ENCODE measurements around the gene TP53BP1. TPM values are rescaled to one million over a fixed set of nuclear protein-coding genes. Genes with fewer than 3 reads are reported as not detected.

Gene TP53BP1
- polyA plus RNA-seq, 3 donors, result 1.8 to 6.7 (median 3.1) TPM

DNA sequence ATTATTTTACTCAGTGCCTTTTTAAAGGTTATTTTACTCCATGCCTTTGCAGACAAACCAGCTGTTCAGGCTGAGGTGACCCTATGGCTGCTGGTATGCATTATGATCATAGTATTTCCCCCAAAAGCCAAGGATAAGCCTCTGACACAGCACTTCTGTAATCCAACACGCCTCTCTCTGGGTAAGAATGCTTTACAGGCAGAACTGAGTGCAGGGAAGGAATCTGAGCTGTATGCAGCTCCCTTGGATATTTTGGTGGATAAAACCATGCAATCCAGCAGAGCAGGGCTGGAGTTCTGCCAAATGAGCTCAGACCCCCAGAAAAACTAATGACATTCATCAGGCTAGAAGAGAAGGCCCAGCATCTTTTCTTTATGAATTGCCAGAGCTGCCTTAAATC, 12.8 kb upstream of the TP53BP1 start:
- Histone ChIP-seq H4K20me1 (ENCODE audit: insufficient read depth, low read length) (no peaks in the 10 kb centered on the region), H3K4me2 (replicated peaks; ENCODE audit: extremely low read depth, low read length, poor library complexity, severe bottlenecking) (no peak overlapping the region), H3K79me2 (ENCODE audit: insufficient read depth, low read length) (no peaks in the 10 kb centered on the region), H3K36me3 (replicated peaks in 1 of 2; ENCODE audit: control insufficient read depth in 1 of 2, insufficient read depth in 2 of 2, low read length in 2 of 2) (no peaks in the 10 kb centered on the region), H3K9ac (ENCODE audit: insufficient read depth, low read length, poor library complexity, severe bottlenecking) (no peak overlapping the region), H3K27ac (ENCODE audit: low read depth in 1 of 2, low read length in 2 of 2) (no peak overlapping the region), H3K9me3 (replicated peaks in 1 of 2; ENCODE audit: control insufficient read depth in 1 of 2, insufficient read depth in 1 of 2, low read length in 2 of 2) (peaks cover 0 to 3% of the 10 kb centered on the region in 2 donors), H3K27me3 (ENCODE audit: control insufficient read depth in 2 of 2, insufficient read depth in 2 of 2, low read length in 2 of 2) (no peaks in the 10 kb centered on the region), H2AFZ (ENCODE audit: insufficient read depth, low read depth, low read length, poor library complexity, severe bottlenecking) (no peak overlapping the region), H3K4me3 (replicated peaks in 1 of 3; ENCODE audit: low read depth in 2 of 3, low read length in 3 of 3) (no peak overlapping the region), H3K4me1 (ENCODE audit: control insufficient read depth in 1 of 2, insufficient read depth in 2 of 2, low read length in 2 of 2) (peaks cover 4 to 5% of the 10 kb centered on the region in 2 donors)
- Mint-ChIP-seq H3K27ac (no peak overlapping the region), H3K4me1 (peaks cover 10% of the 10 kb centered on the region), H3K9me3 (peaks cover 0 to 5% (median 0%) of the 10 kb centered on the region in 7 donors), H3K4me3 (no peak overlapping the region), H3K36me3 (no peaks in the 10 kb centered on the region), H3K27me3 (ENCODE audit: low read depth in 3 of 3) (peaks cover 0 to 2% (median 0%) of the 10 kb centered on the region in 3 donors)
- WGBS (ENCODE audit: insufficient coverage), result no CpG with 5 or more reads among the region's 1 CpG
- DNase-seq, result no peak
- TF ChIP-seq, protein P1, sequence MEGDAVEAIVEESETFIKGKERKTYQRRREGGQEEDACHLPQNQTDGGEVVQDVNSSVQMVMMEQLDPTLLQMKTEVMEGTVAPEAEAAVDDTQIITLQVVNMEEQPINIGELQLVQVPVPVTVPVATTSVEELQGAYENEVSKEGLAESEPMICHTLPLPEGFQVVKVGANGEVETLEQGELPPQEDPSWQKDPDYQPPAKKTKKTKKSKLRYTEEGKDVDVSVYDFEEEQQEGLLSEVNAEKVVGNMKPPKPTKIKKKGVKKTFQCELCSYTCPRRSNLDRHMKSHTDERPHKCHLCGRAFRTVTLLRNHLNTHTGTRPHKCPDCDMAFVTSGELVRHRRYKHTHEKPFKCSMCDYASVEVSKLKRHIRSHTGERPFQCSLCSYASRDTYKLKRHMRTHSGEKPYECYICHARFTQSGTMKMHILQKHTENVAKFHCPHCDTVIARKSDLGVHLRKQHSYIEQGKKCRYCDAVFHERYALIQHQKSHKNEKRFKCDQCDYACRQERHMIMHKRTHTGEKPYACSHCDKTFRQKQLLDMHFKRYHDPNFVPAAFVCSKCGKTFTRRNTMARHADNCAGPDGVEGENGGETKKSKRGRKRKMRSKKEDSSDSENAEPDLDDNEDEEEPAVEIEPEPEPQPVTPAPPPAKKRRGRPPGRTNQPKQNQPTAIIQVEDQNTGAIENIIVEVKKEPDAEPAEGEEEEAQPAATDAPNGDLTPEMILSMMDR (IDR thresholded peaks at IDR 0.05), result no peak
- intact Hi-C loops (cut with micrococcal nuclease), result no loop called here

DNA sequence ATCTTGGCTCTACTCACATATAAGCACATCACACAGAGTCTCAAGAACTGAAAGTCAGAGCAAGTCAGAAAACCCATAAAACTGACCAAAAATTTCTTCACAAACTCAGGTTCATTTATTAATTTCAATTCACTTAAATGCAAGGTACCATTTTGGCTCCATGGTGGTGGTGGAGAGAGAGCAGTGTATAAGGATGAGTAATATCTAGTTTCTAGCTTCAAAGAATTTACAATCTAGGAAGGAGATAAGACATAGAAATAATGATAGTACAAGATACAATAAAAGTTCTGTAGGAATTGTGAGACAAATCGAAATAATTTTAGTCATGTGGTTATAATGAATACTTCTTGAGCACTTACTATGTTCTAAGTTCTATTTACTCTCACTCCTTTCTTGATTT, 6.7 kb upstream of the TP53BP1 start:
- Mint-ChIP-seq H3K27me3 (ENCODE audit: low read depth in 3 of 3) (peaks cover 0 to 3% (median 0%) of the 10 kb centered on the region in 3 donors), H3K36me3 (no peaks in the 10 kb centered on the region), H3K4me3 (no peak overlapping the region), H3K4me1 (no peaks in the 10 kb centered on the region), H3K9me3 (no peaks in the 10 kb centered on the region), H3K27ac (no peak overlapping the region)
- intact Hi-C loops (cut with micrococcal nuclease), result no loop called here
- Histone ChIP-seq H3K27ac (ENCODE audit: low read depth in 1 of 2, low read length in 2 of 2) (no peak overlapping the region), H3K9ac (ENCODE audit: insufficient read depth, low read length, poor library complexity, severe bottlenecking) (no peak overlapping the region), H4K20me1 (ENCODE audit: insufficient read depth, low read length) (no peaks in the 10 kb centered on the region), H3K4me2 (replicated peaks; ENCODE audit: extremely low read depth, low read length, poor library complexity, severe bottlenecking) (no peak overlapping the region), H3K9me3 (replicated peaks in 1 of 2; ENCODE audit: control insufficient read depth in 1 of 2, insufficient read depth in 1 of 2, low read length in 2 of 2) (no peaks in the 10 kb centered on the region), H2AFZ (ENCODE audit: insufficient read depth, low read depth, low read length, poor library complexity, severe bottlenecking) (no peak overlapping the region), H3K4me3 (replicated peaks in 1 of 3; ENCODE audit: low read depth in 2 of 3, low read length in 3 of 3) (no peak overlapping the region), H3K36me3 (replicated peaks in 1 of 2; ENCODE audit: control insufficient read depth in 1 of 2, insufficient read depth in 2 of 2, low read length in 2 of 2) (no peaks in the 10 kb centered on the region), H3K4me1 (ENCODE audit: control insufficient read depth in 1 of 2, insufficient read depth in 2 of 2, low read length in 2 of 2) (no peaks in the 10 kb centered on the region), H3K79me2 (ENCODE audit: insufficient read depth, low read length) (no peaks in the 10 kb centered on the region), H3K27me3 (ENCODE audit: control insufficient read depth in 2 of 2, insufficient read depth in 2 of 2, low read length in 2 of 2) (no peaks in the 10 kb centered on the region)
- TF ChIP-seq, protein P1 (IDR thresholded peaks at IDR 0.05), result no peak
- DNase-seq, result no peak
- WGBS (ENCODE audit: insufficient coverage), result no CpG with 5 or more reads among the region's 1 CpG
